ENCODE data around the gene LIN9.

The LIN9 gene

GRCh38 chr1:226318471-226318870 is 9.5 kb upstream of the LIN9 start:
- ChIA-PET POLR2A (interaction anchor here (2.7 kb wide), 1 partner anchor 9 kb away, joined by 17 read pairs; the partner anchor contains the start of gene LIN9), CTCF (interaction anchor here (0.5 kb wide), 1 partner anchor 193 kb away, joined by 3 read pairs; no protein-coding TSS in a partner anchor)
- no peak for DNase-seq (ENCODE audit: extremely low spot score)
- TF ChIP-seq, protein P1, sequence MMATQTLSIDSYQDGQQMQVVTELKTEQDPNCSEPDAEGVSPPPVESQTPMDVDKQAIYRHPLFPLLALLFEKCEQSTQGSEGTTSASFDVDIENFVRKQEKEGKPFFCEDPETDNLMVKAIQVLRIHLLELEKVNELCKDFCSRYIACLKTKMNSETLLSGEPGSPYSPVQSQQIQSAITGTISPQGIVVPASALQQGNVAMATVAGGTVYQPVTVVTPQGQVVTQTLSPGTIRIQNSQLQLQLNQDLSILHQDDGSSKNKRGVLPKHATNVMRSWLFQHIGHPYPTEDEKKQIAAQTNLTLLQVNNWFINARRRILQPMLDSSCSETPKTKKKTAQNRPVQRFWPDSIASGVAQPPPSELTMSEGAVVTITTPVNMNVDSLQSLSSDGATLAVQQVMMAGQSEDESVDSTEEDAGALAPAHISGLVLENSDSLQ (IDR thresholded peaks at IDR 0.05), result no peak

DNA sequence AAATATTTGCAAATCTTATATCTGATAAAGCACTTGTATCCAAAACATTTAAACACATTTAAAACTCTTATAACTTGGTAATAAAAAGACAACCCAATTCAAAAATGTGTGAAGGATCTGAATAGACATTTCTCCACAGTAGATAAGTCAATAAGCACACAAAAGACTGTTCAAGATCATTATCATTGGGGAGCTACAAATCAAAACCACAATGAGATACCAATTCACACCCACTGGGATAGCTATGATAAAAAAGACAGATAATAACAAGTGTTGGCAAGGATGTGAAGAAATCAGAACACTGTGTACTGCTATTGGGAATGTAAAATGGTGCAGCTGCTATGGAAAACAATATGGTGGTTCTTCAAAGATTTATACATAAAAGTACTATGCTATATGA is 5.1 kb upstream of the LIN9 start:
- CTCF ChIA-PET, result interaction anchor here (0.6 kb wide), 1 partner anchor 103 kb away, joined by 3 read pairs; no protein-coding TSS in a partner anchor
- no peak for TF ChIP-seq LEF1 (IDR thresholded peaks at IDR 0.05; ENCODE audit: borderline replicate concordance)
- TF ChIP-seq ZNF384 (IDR thresholded peaks at IDR 0.05), result no peak
- TF ChIP-seq, protein P1 (IDR thresholded peaks at IDR 0.05), result no peak
- TF ChIP-seq ELF4 (IDR thresholded peaks at IDR 0.05), result no peak
- TF ChIP-seq SUZ12 (IDR thresholded peaks at IDR 0.05), result no peak
- no peak for TF ChIP-seq NFRKB (IDR thresholded peaks at IDR 0.05)
- no peak for TF ChIP-seq HDGF (IDR thresholded peaks at IDR 0.05; ENCODE audit: borderline replicate concordance)
- TF ChIP-seq FOXK2 (IDR thresholded peaks at IDR 0.05), result no peak
- no peak for TF ChIP-seq SP1 (IDR thresholded peaks at IDR 0.05)
- no peak for TF ChIP-seq TARDBP (IDR thresholded peaks at IDR 0.05)
- no peak for TF ChIP-seq BHLHE40 (IDR thresholded peaks at IDR 0.05; ENCODE audit: borderline replicate concordance)
- no peak for TF ChIP-seq FOXM1 (IDR thresholded peaks at IDR 0.05; ENCODE audit: borderline replicate concordance)
- no peak for TF ChIP-seq FOXA1 (IDR thresholded peaks at IDR 0.05)
- TF ChIP-seq CTBP1 (IDR thresholded peaks at IDR 0.05; ENCODE audit: borderline replicate concordance), result no peak
- no peak for TF ChIP-seq L3MBTL2 (conservative IDR thresholded peaks at IDR 0.05)
- TF ChIP-seq ARNT (IDR thresholded peaks at IDR 0.05), result no peak
- DNase-seq (ENCODE audit: extremely low spot score), result no peak
- POLR2A ChIA-PET, result no interaction called here

- TF ChIP-seq, protein P1 (IDR thresholded peaks at IDR 0.05), result peak; percentile 40
- TF ChIP-seq L3MBTL2 (conservative IDR thresholded peaks at IDR 0.05), result peak; percentile 57; the same call in 1 of the 2 replicates
- no peak for TF ChIP-seq FOXK2 (IDR thresholded peaks at IDR 0.05)
- ChIA-PET CTCF (interaction anchor here (0.6 kb wide), 1 partner anchor 114 kb away, joined by 7 read pairs; no protein-coding TSS in a partner anchor), POLR2A (no interaction called here)
- no peak for DNase-seq (ENCODE audit: extremely low spot score)
Measured at GRCh38 chr1:226312065-226312464, 3.1 kb upstream of the LIN9 start.

DNA sequence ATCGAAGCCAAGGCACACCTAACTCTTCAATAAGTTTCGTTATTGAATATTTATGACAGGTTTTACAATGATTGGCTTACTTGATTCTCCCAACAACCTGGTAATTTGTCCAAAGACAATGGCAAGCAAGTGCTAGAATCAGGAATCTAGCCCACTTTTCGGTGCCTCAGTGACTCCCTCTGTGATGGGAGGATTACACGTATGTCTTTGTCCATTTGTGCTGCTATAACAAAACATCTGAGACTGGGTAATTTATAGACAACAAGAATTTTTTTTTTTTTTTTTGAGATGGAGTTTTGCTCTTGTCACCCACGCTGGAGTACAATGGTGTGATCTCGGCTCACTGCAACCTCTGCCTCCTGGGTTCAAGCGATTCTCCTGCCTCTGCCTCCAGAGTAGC is 2.4 kb upstream of the LIN9 start:
- POLR2A ChIA-PET, result interaction anchor here (3.2 to 3.3 kb wide), 2 partner anchors 15 to 187 kb away, joined by 32 to 39 read pairs; no protein-coding TSS in a partner anchor
- CTCF ChIA-PET, result interaction anchor here (0.6 kb wide), 1 partner anchor 113 kb away, joined by 7 read pairs; no protein-coding TSS in a partner anchor
- no peak for DNase-seq (ENCODE audit: extremely low spot score)
- TF ChIP-seq TARDBP (IDR thresholded peaks at IDR 0.05) (no peak), HDGF (IDR thresholded peaks at IDR 0.05; ENCODE audit: borderline replicate concordance) (no peak), FOXM1 (IDR thresholded peaks at IDR 0.05; ENCODE audit: borderline replicate concordance) (no peak), SP1 (IDR thresholded peaks at IDR 0.05) (no peak), ELF4 (IDR thresholded peaks at IDR 0.05) (no peak), FOXA1 (IDR thresholded peaks at IDR 0.05) (no peak), BHLHE40 (IDR thresholded peaks at IDR 0.05; ENCODE audit: borderline replicate concordance) (no peak), L3MBTL2 (conservative IDR thresholded peaks at IDR 0.05) (no peak), ZNF384 (IDR thresholded peaks at IDR 0.05) (no peak), ARNT (IDR thresholded peaks at IDR 0.05) (no peak), CTBP1 (IDR thresholded peaks at IDR 0.05; ENCODE audit: borderline replicate concordance) (no peak), FOXK2 (IDR thresholded peaks at IDR 0.05) (no peak), LEF1 (IDR thresholded peaks at IDR 0.05; ENCODE audit: borderline replicate concordance) (no peak), SUZ12 (IDR thresholded peaks at IDR 0.05) (no peak), NFRKB (IDR thresholded peaks at IDR 0.05) (no peak)
- TF ChIP-seq, protein P1 (IDR thresholded peaks at IDR 0.05), result no peak

DNA sequence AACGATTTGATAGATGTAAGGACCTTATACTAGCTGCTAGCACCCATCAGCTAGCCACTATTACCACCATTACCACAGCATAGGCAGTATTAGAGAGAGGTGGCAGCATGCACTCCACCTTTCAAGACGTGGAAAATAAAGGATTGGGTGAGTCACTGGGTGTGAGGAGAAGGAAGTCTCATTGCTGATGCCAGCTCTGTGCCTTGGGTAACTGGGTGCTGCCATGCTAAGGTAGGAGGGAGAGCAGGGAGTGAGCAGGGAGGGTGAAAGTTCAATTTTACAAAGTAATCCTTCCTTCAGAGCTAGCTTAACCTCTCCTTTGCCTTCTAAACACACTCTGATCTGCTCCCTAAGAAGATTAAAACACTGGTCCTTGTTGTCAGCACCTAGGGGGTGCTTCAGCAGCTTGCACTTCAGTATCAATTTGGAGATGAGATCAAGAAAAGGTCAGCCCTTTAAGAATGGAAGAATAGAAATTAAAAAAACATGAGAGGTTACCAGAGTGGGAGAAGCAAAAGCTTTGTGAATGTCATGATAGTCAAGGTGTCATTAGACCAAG is 1.8 kb upstream of the LIN9 start:
- ChIA-PET POLR2A (interaction anchor here (0.5 to 3.3 kb wide), 11 partner anchors 10 to 227 kb away, joined by 3 to 39 read pairs (median 9); partner anchors contain the start of gene PARP1), CTCF (no interaction called here)
- TF ChIP-seq FOXM1 (IDR thresholded peaks at IDR 0.05; ENCODE audit: borderline replicate concordance), result no peak
- DNase-seq (ENCODE audit: extremely low spot score), result no peak

GRCh38 chr1:226310245-226310540 is 1.2 kb upstream of the LIN9 start:
- no peak for DNase-seq (ENCODE audit: extremely low spot score)
- ChIA-PET POLR2A (interaction anchor here (0.9 to 3.3 kb wide), 17 partner anchors 9 to 227 kb away, joined by 3 to 39 read pairs (median 9); partner anchors contain the start of gene PARP1), CTCF (interaction anchor here (0.6 kb wide), 1 partner anchor 151 kb away, joined by 3 read pairs; no protein-coding TSS in a partner anchor)
- TF ChIP-seq ELF4 (IDR thresholded peaks at IDR 0.05), result no peak
- TF ChIP-seq SUZ12 (IDR thresholded peaks at IDR 0.05), result no peak
- TF ChIP-seq SP1 (IDR thresholded peaks at IDR 0.05), result no peak
- no peak for TF ChIP-seq ZNF384 (IDR thresholded peaks at IDR 0.05)
- no peak for TF ChIP-seq FOXA1 (IDR thresholded peaks at IDR 0.05)
- no peak for TF ChIP-seq CTBP1 (IDR thresholded peaks at IDR 0.05; ENCODE audit: borderline replicate concordance)
- TF ChIP-seq HDGF (IDR thresholded peaks at IDR 0.05; ENCODE audit: borderline replicate concordance), result no peak
- TF ChIP-seq TARDBP (IDR thresholded peaks at IDR 0.05), result no peak
- TF ChIP-seq LEF1 (IDR thresholded peaks at IDR 0.05; ENCODE audit: borderline replicate concordance), result no peak
- TF ChIP-seq ARNT (IDR thresholded peaks at IDR 0.05), result no peak
- TF ChIP-seq NFRKB (IDR thresholded peaks at IDR 0.05), result no peak
- no peak for TF ChIP-seq FOXK2 (IDR thresholded peaks at IDR 0.05)
- no peak for TF ChIP-seq BHLHE40 (IDR thresholded peaks at IDR 0.05; ENCODE audit: borderline replicate concordance)
- no peak for TF ChIP-seq L3MBTL2 (conservative IDR thresholded peaks at IDR 0.05)
- TF ChIP-seq, protein P1 (IDR thresholded peaks at IDR 0.05), result no peak
- TF ChIP-seq FOXM1 (IDR thresholded peaks at IDR 0.05; ENCODE audit: borderline replicate concordance), result no peak

All from HEK293T (cell line).